HCT116 (cell line): ENCODE measurements around the gene UMAD1. TPM values are rescaled to one million over a fixed set of nuclear protein-coding genes. Genes with fewer than 3 reads are reported as not detected.

Experiments used
- ATAC-seq: fragments of 200-7000 bp; cut with Tn5 transposase; 2 replicates; pipeline ENCODE4 v1.9.1; 2020; ENCODE audit warnings: mild to moderate bottlenecking, moderate library complexity
- BruUV-seq: library from RNA; stranded (reverse); fragments of 400-500 nt; replicated peaks from 2 replicates; lab custom pipeline; 2021; lab: Mats Ljungman, UMichigan
- CTCF ChIA-PET: fragments of 300-600 bp; sonication (Branson Sonifier 250); formaldehyde crosslinking; loops from one replicate; lab custom pipeline; 2021; ENCODE audit warnings: antibody characterized with exemption; lab: Charles Lee
- POLR2A ChIA-PET: fragments of 300-600, 350-600 bp; sonication (Branson Sonifier 250); formaldehyde crosslinking; loops from one replicate; lab custom pipeline; 2021; ENCODE audit warnings: antibody characterized with exemption; lab: Charles Lee
- RAD21 ChIA-PET, 2 experiments: fragments of 300-600 bp; sonication (Branson Sonifier 250); formaldehyde crosslinking; loops; one replicate each; lab custom pipeline; 2023; ENCODE audit warnings: low total read pairs in 2 of 2; ENCODE audit not compliant: uncharacterized antibody in 2 of 2, unreplicated experiment in 2 of 2, low non-redundant PET in 1 of 2; lab: Charles Lee
- DNase-seq: peaks from one replicate; pipeline ENCODE4 v3.0.0-alpha.2; 2010; ENCODE audit warnings: low read depth, low spot score
- H2AFZ ChIP-seq: fragments of 200-600 bp; shearing (Covaris generic), sonication (generic); 2 replicates; pipeline ENCODE4 v1.6.1; 2017; ENCODE audit warnings: low read depth, mixed run types, mixed read lengths, antibody characterized with exemption, low read length; ENCODE audit not compliant: poor library complexity, severe bottlenecking
- H3K27ac ChIP-seq: 2 replicates; pipeline ENCODE4 v1.5.1; 2012; ENCODE audit warnings: low read depth, low read length
- H3K27me3 ChIP-seq: fragments of 200-600 bp; sonication (generic); 2 replicates; pipeline ENCODE4 v1.6.1; 2016; ENCODE audit warnings: mixed run types, low read length, mixed read lengths; ENCODE audit not compliant: insufficient read depth
- H3K36me3 ChIP-seq, 2 experiments: fragments of 200-500 bp in 1 of 2; fragments of 200-600 bp in 1 of 2; sonication (Bioruptor generic) in 1 of 2; sonication (generic) in 1 of 2; 2 replicates each; pipeline versions ENCODE4 v1.5.1 to v1.6.1; 2014 to 2016; ENCODE audit warnings: low read length in 2 of 2, inconsistent platforms in 1 of 2, mixed read lengths in 1 of 2, mixed run types in 1 of 2; ENCODE audit not compliant: insufficient read depth in 2 of 2, control insufficient read depth in 1 of 2
- H3K4me1 ChIP-seq, 2 experiments: fragments of 200-600 bp in 1 of 2; sonication (generic) in 1 of 2; 2 replicates each; pipeline versions ENCODE4 v1.5.1 to v1.6.1; 2012 to 2017; ENCODE audit warnings: low read length in 2 of 2, inconsistent platforms in 1 of 2, mild to moderate bottlenecking in 1 of 2, mixed read lengths in 1 of 2, mixed run types in 1 of 2, moderate library complexity in 1 of 2; ENCODE audit not compliant: insufficient read depth in 2 of 2, control insufficient read depth in 1 of 2
- H3K4me2 ChIP-seq: fragments of 200-600 bp; sonication (generic); 2 replicates; pipeline ENCODE4 v1.6.1; 2017; ENCODE audit warnings: mixed run types, low read length, mixed read lengths
- H3K4me3 ChIP-seq, 2 experiments: fragments of 200-600 bp in 1 of 2; sonication (generic) in 1 of 2; replicated peaks in 1 of 2; 2 replicates each; pipeline ENCODE4 v1.5.1; 2011 to 2016; ENCODE audit warnings: low read length in 2 of 2, control low read depth in 1 of 2, low read depth in 1 of 2, mild to moderate bottlenecking in 1 of 2, mixed read lengths in 1 of 2, mixed run types in 1 of 2
- H3K79me2 ChIP-seq: fragments of 200-600 bp; sonication (generic); 2 replicates; pipeline ENCODE4 v1.6.1; 2017; ENCODE audit warnings: mild to moderate bottlenecking, mixed run types, low read length, moderate library complexity, mixed read lengths; ENCODE audit not compliant: insufficient read depth
- H3K9ac ChIP-seq: fragments of 200-600 bp; sonication (generic); 2 replicates; pipeline ENCODE4 v1.6.1; 2016; ENCODE audit warnings: low read length, mixed read lengths
- H3K9me2 ChIP-seq: fragments of 200-600 bp; sonication (generic), shearing (Covaris generic); 2 replicates; pipeline ENCODE4 v1.6.1; 2017; ENCODE audit warnings: mixed run types, mild to moderate bottlenecking, moderate library complexity; ENCODE audit not compliant: insufficient read depth
- H3K9me3 ChIP-seq, 2 experiments: fragments of 200-500 bp in 1 of 2; fragments of 200-600 bp in 1 of 2; sonication (Bioruptor generic) in 1 of 2; sonication (generic) in 1 of 2; 2 replicates each; pipeline ENCODE4 v1.6.1; 2014 to 2017; ENCODE audit warnings: low read length in 2 of 2, mixed read lengths in 2 of 2, inconsistent platforms in 1 of 2, low read depth in 1 of 2, mild to moderate bottlenecking in 1 of 2, mixed run types in 1 of 2, moderate library complexity in 1 of 2; ENCODE audit not compliant: control insufficient read depth in 1 of 2, insufficient read depth in 1 of 2
- H4K20me1 ChIP-seq: fragments of 200-600 bp; sonication (generic), shearing (Covaris generic); 2 replicates; pipeline ENCODE4 v1.6.1; 2017; ENCODE audit warnings: mixed run types, mild to moderate bottlenecking, moderate library complexity; ENCODE audit not compliant: insufficient read depth
- CBX3 ChIP-seq: IDR thresholded peaks from 2 replicates; pipeline ENCODE4 v1.6.1; 2012; ENCODE audit warnings: low read depth
- CEBPB ChIP-seq: IDR thresholded peaks from 2 replicates; pipeline ENCODE4 v1.6.1; 2012; ENCODE audit warnings: low read depth
- EGR1 ChIP-seq: IDR thresholded peaks from 2 replicates; pipeline ENCODE4 v1.6.1; 2012; ENCODE audit warnings: low read depth
- ELF1 ChIP-seq: IDR thresholded peaks from 2 replicates; pipeline ENCODE4 v1.6.1; 2012; ENCODE audit warnings: low read depth, borderline replicate concordance
- EZH2 ChIP-seq: fragments of 200-600 bp; sonication (generic); IDR thresholded peaks from 2 replicates; pipeline ENCODE4 v1.6.1; 2017; ENCODE audit warnings: antibody characterized with exemption, mixed run types
- EZH2phosphoT487 ChIP-seq: fragments of 200-600 bp; IDR thresholded peaks from 2 replicates; pipeline ENCODE4 v1.6.1; 2018; ENCODE audit warnings: antibody characterized with exemption, borderline replicate concordance
- FOSL1 ChIP-seq: IDR thresholded peaks from 2 replicates; pipeline ENCODE4 v1.6.1; 2012; ENCODE audit warnings: low read depth
- RAD21 ChIP-seq: IDR thresholded peaks from 2 replicates; pipeline ENCODE4 v1.6.1; 2012; ENCODE audit warnings: low read depth, mild to moderate bottlenecking
- SIN3A ChIP-seq: IDR thresholded peaks from 2 replicates; pipeline ENCODE4 v1.6.1; 2012; ENCODE audit warnings: low read depth
- SRF ChIP-seq: IDR thresholded peaks from 2 replicates; pipeline ENCODE4 v1.6.1; 2012; ENCODE audit warnings: low read depth
- TCF7L2 ChIP-seq: IDR thresholded peaks from 2 replicates; pipeline ENCODE4 v1.7.0; 2011; ENCODE audit warnings: borderline replicate concordance, inconsistent platforms; ENCODE audit not compliant: insufficient read depth, insufficient read length; ENCODE audit errors: extremely low read depth
- YY1 ChIP-seq: IDR thresholded peaks from 2 replicates; pipeline ENCODE4 v1.6.1; 2011; ENCODE audit warnings: low read length, low read depth, moderate library complexity, mild to moderate bottlenecking; ENCODE audit not compliant: insufficient replicate concordance; ENCODE audit errors: extremely low read depth
- ZFX ChIP-seq: fragments of 450-650 bp; IDR thresholded peaks from 2 replicates; pipeline ENCODE4 v1.6.1; 2017
- ZNF274 ChIP-seq: fragments of 200-500 bp; sonication (Bioruptor generic); IDR thresholded peaks from 2 replicates; pipeline ENCODE4 v1.6.1; 2014; ENCODE audit warnings: mild to moderate bottlenecking, low read depth, low read length, inconsistent platforms
- intact Hi-C: fragments of 100-400 bp; cut with micrococcal nuclease; formaldehyde crosslinking; loops from 2 replicates; pipeline ENCODE4 v1.10.0; 2022
- total RNA-seq: library from RNA; stranded (reverse); gene quantifications from one replicate; pipeline ENCODE4 v1.2.1, GENCODE V29; 2021; ENCODE audit not compliant: unreplicated experiment
- TF ChIP-seq, protein P1 (sequence below): IDR thresholded peaks from 2 replicates; pipeline ENCODE4 v1.6.1; 2011; ENCODE audit warnings: mild to moderate bottlenecking, low read length, moderate library complexity; ENCODE audit not compliant: insufficient replicate concordance; ENCODE audit errors: extremely low read depth
- TF ChIP-seq, protein P2 (sequence below): IDR thresholded peaks from 2 replicates; pipeline ENCODE4 v1.6.1; 2012
- TF ChIP-seq, protein P3 (sequence below), 3 experiments: fragments of 200-600 bp in 1 of 3; sonication (generic) in 1 of 3; IDR thresholded peaks in 2 of 3; conservative IDR thresholded peaks in 1 of 3; 2 replicates each; pipeline ENCODE4 v1.5.1; 2012 to 2017; ENCODE audit warnings: low read depth in 2 of 3, low read length in 2 of 3, antibody characterized with exemption in 1 of 3, borderline replicate concordance in 1 of 3, control low read depth in 1 of 3, mild to moderate bottlenecking in 1 of 3, mixed read lengths in 1 of 3, mixed run types in 1 of 3, moderate library complexity in 1 of 3; ENCODE audit not compliant: insufficient read depth in 1 of 3

Gene UMAD1
- total RNA-seq, 1 experiment from 2014 or later: 12.7 TPM

DNA sequence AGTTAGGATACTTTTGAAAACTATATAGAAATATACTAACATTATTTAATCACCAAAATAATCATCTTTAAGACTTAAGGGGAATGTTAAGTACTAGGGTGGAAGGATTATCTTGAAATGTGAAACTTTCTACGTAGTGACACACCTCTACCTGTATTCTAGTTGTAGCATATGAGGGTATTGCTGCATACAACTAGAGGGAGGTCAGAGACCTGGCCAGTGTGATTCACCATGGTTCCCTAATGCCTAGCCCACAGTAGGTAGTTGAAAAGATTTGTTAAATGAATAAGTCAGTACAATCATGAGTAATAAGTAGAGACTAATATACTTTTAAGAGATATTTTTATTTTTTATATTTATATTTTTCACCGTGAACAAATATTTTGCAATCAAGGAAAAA lies 162.0 kb downstream of the UMAD1 start:
- TF ChIP-seq SIN3A (no peak), YY1 (no peak), ELF1 (no peak)
- TF ChIP-seq, all 23 proteins: peak for 0
- Histone ChIP-seq H2AFZ (no peak overlapping the region), H3K27me3 (no peaks in the 10 kb centered on the region), H3K4me3 (no peak overlapping the region), H4K20me1 (no peaks in the 10 kb centered on the region), H3K27ac (no peak overlapping the region), H3K9ac (no peak overlapping the region), H3K4me1 (peaks cover 0 to 2% of the 10 kb centered on the region in 2 experiments; a peak in 1 of 4 replicates), H3K9me3 (no peaks in the 10 kb centered on the region), H3K4me2 (no peak overlapping the region), H3K79me2 (no peaks in the 10 kb centered on the region), H3K9me2 (no peaks in the 10 kb centered on the region), H3K36me3 (no peaks in the 10 kb centered on the region)
- RAD21 ChIA-PET: no interaction called here
- ATAC-seq (no peak), DNase-seq (no peak)
- intact Hi-C loops: no loop called here
- POLR2A ChIA-PET: no interaction called here
- BruUV-seq: no TSS peak
- CTCF ChIA-PET: no interaction called here

DNA sequence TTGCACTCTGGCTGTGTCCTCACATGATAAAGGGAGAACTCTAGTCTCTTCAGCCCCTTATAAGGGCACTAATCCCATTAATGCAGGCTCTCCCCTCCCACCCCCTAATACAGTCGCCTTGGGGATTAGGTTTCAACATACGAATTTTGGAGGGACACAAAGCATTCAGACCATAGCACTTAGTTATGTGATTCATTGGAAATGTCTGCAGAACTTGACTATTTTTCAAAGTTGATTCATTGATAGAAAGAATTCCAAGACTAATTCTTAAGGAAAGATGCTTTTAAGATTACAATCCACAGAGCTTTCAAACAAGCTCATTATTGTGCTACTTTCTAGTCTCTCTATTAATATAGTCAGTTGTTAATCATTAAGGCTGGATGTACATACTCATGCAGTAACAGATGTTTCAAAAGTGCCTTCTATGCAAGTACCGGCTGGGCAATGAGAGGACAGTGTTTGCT lies 163.2 kb downstream of the UMAD1 start:
- Histone ChIP-seq H3K27me3 (no peaks in the 10 kb centered on the region), H3K79me2 (no peaks in the 10 kb centered on the region), H3K27ac (no peak overlapping the region), H3K4me3 (no peak overlapping the region), H3K9ac (no peak overlapping the region), H3K36me3 (no peaks in the 10 kb centered on the region), H2AFZ (no peak overlapping the region), H3K9me3 (no peaks in the 10 kb centered on the region), H3K9me2 (no peaks in the 10 kb centered on the region), H3K4me2 (no peak overlapping the region), H4K20me1 (no peaks in the 10 kb centered on the region), H3K4me1 (peaks cover 0 to 8% of the 10 kb centered on the region in 2 experiments; a peak in 1 of 4 replicates)
- DNase-seq (no peak), ATAC-seq (no peak)
- ChIA-PET CTCF (interaction anchor here (0.6 kb wide), 1 partner anchor 653 kb away, joined by 3 read pairs; no protein-coding TSS in a partner anchor), RAD21 (no interaction called here), POLR2A (no interaction called here)
- no TSS peak for BruUV-seq
- intact Hi-C loops: no loop called here
- no peak for TF ChIP-seq SRF
- TF ChIP-seq EGR1: no peak
- no peak for TF ChIP-seq SIN3A
- no peak for TF ChIP-seq FOSL1
- TF ChIP-seq RAD21: no peak
- no peak for TF ChIP-seq CEBPB
- no peak for TF ChIP-seq ZNF274
- TF ChIP-seq, protein P1, sequence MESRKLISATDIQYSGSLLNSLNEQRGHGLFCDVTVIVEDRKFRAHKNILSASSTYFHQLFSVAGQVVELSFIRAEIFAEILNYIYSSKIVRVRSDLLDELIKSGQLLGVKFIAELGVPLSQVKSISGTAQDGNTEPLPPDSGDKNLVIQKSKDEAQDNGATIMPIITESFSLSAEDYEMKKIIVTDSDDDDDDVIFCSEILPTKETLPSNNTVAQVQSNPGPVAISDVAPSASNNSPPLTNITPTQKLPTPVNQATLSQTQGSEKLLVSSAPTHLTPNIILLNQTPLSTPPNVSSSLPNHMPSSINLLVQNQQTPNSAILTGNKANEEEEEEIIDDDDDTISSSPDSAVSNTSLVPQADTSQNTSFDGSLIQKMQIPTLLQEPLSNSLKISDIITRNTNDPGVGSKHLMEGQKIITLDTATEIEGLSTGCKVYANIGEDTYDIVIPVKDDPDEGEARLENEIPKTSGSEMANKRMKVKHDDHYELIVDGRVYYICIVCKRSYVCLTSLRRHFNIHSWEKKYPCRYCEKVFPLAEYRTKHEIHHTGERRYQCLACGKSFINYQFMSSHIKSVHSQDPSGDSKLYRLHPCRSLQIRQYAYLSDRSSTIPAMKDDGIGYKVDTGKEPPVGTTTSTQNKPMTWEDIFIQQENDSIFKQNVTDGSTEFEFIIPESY: no peak
- no peak for TF ChIP-seq ZFX
- TF ChIP-seq, protein P2, sequence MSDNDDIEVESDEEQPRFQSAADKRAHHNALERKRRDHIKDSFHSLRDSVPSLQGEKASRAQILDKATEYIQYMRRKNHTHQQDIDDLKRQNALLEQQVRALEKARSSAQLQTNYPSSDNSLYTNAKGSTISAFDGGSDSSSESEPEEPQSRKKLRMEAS: no peak
- TF ChIP-seq, protein P3, sequence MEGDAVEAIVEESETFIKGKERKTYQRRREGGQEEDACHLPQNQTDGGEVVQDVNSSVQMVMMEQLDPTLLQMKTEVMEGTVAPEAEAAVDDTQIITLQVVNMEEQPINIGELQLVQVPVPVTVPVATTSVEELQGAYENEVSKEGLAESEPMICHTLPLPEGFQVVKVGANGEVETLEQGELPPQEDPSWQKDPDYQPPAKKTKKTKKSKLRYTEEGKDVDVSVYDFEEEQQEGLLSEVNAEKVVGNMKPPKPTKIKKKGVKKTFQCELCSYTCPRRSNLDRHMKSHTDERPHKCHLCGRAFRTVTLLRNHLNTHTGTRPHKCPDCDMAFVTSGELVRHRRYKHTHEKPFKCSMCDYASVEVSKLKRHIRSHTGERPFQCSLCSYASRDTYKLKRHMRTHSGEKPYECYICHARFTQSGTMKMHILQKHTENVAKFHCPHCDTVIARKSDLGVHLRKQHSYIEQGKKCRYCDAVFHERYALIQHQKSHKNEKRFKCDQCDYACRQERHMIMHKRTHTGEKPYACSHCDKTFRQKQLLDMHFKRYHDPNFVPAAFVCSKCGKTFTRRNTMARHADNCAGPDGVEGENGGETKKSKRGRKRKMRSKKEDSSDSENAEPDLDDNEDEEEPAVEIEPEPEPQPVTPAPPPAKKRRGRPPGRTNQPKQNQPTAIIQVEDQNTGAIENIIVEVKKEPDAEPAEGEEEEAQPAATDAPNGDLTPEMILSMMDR (IDR thresholded peaks at IDR 0.05 in 2 of 3, conservative IDR thresholded peaks at IDR 0.05 in 1 of 3; ENCODE audit: borderline replicate concordance in 1 of 3, insufficient read depth in 1 of 3, low read depth in 2 of 3, low read length in 2 of 3): no peak
- no peak for TF ChIP-seq CBX3
- TF ChIP-seq ELF1: no peak
- no peak for TF ChIP-seq EZH2
- no peak for TF ChIP-seq EZH2phosphoT487
- TF ChIP-seq TCF7L2: no peak
- no peak for TF ChIP-seq YY1
